Stimulated activated CD8-positive, alpha-beta memory T cell treated with anti-CD3 and anti-CD28 coated beads, Interleukin-4, amount 100 ng/mL, for 24 hours (primary cell): ENCODE data around the gene PLA2G4D.

ENCODE experiments used
- DNase-seq: peaks from one replicate; pipeline ENCODE4 v3.0.0-alpha.2; 2020; ENCODE audit warnings: low read depth

The PLA2G4D gene

GRCh38 chr15:42090781-42091180 is 3.6 kb downstream of the PLA2G4D start:
- DNase-seq, result no peak

- no peak for DNase-seq
Measured at GRCh38 chr15:42090370-42090769, 4.0 kb downstream of the PLA2G4D start.

- no peak for DNase-seq
Measured at GRCh38 chr15:42089942-42090341, 4.4 kb downstream of the PLA2G4D start.

- no peak for DNase-seq
Measured at GRCh38 chr15:42088801-42089640, 5.3 kb downstream of the PLA2G4D start.

GRCh38 chr15:42087926-42088800 is 6.2 kb downstream of the PLA2G4D start:
- no peak for DNase-seq

- DNase-seq, result no peak
Measured at GRCh38 chr15:42087460-42087859, 6.9 kb downstream of the PLA2G4D start.

- no peak for DNase-seq
Measured at GRCh38 chr15:42085721-42086120, 8.6 kb downstream of the PLA2G4D start.

- DNase-seq, result no peak
Measured at GRCh38 chr15:42085236-42085605, 9.1 kb downstream of the PLA2G4D start.

- no peak for DNase-seq
Measured at GRCh38 chr15:42084465-42085235, 9.7 kb downstream of the PLA2G4D start.

- no peak for DNase-seq
Measured at GRCh38 chr15:42083916-42084315, 10.4 kb downstream of the PLA2G4D start.

- DNase-seq, result no peak
Measured at GRCh38 chr15:42083605-42083908, 10.8 kb downstream of the PLA2G4D start.

- no peak for DNase-seq
Measured at GRCh38 chr15:42082823-42083604, 11.3 kb downstream of the PLA2G4D start.

GRCh38 chr15:42082141-42082540 is 12.2 kb downstream of the PLA2G4D start:
- no peak for DNase-seq

GRCh38 chr15:42080919-42081830 is 13.2 kb downstream of the PLA2G4D start:
- no peak for DNase-seq

- DNase-seq, result no peak
Measured at GRCh38 chr15:42080186-42080918, 14.0 kb downstream of the PLA2G4D start.

- no peak for DNase-seq
Measured at GRCh38 chr15:42079401-42079908, 14.9 kb downstream of the PLA2G4D start.

GRCh38 chr15:42078903-42079302 is 15.5 kb downstream of the PLA2G4D start:
- DNase-seq, result no peak

GRCh38 chr15:42077689-42078088 is 16.7 kb downstream of the PLA2G4D start:
- no peak for DNase-seq

GRCh38 chr15:42073418-42073817 is 20.9 kb downstream of the PLA2G4D start:
- DNase-seq, result no peak
